PC-3 (cell line): Measurements from ENCODE around the gene RIMBP2.

Experiments used
- CTCF ChIP-seq: fragments of 300-600 bp; sonication (generic); conservative IDR thresholded peaks from 2 replicates; pipeline ENCODE4 v1.5.1; 2017; ENCODE audit warnings: antibody characterized with exemption, low read depth, mild to moderate bottlenecking, low read length
- EZH2phosphoT487 ChIP-seq: fragments of 300-600 bp; sonication (generic); IDR thresholded peaks from 2 replicates; pipeline ENCODE4 v1.6.1; 2018; ENCODE audit warnings: mild to moderate bottlenecking, antibody characterized with exemption, low read length, borderline replicate concordance

GRCh38 chr12:130540376-130540775 is 175.7 kb downstream of the RIMBP2 start:
- no peak for TF ChIP-seq CTCF
- no peak for TF ChIP-seq EZH2phosphoT487
